CD14-positive monocyte (primary cell): ENCODE measurements around the gene CDC26. TPM values are rescaled to one million over a fixed set of nuclear protein-coding genes. Genes with fewer than 3 reads are reported as not detected.

Source experiments
- DNase-seq, 3 donors: peaks; one replicate each; pipeline ENCODE4 v3.0.0-alpha.2; 2011 to 2022
- H2AFZ ChIP-seq: 2 replicates; pipeline ENCODE4 v1.6.0; 2012; ENCODE audit warnings: mild to moderate bottlenecking, low read depth, low read length, inconsistent platforms; ENCODE audit not compliant: insufficient read depth, poor library complexity, severe bottlenecking
- H3K27ac ChIP-seq, 2 donors: 1 replicate in 1 of 2; 2 replicates in 1 of 2; pipeline ENCODE4 v1.5.1; 2012 to 2013; ENCODE audit warnings: low read length in 2 of 2, control low read depth in 1 of 2, inconsistent platforms in 1 of 2, low read depth in 1 of 2, mild to moderate bottlenecking in 1 of 2
- H3K27me3 ChIP-seq, 2 donors: one replicate each; pipeline versions ENCODE4 v1.6.0 to v1.6.1; 2011 to 2013; ENCODE audit warnings: low read length in 2 of 2; ENCODE audit not compliant: control insufficient read depth in 2 of 2, insufficient read depth in 2 of 2
- H3K36me3 ChIP-seq, 2 donors: replicated peaks in 1 of 2; 1 replicate in 1 of 2; 2 replicates in 1 of 2; pipeline versions ENCODE4 v1.5.1 to v1.6.1; 2012 to 2013; ENCODE audit warnings: low read length in 2 of 2, control low read depth in 1 of 2, inconsistent platforms in 1 of 2, mild to moderate bottlenecking in 1 of 2; ENCODE audit not compliant: insufficient read depth in 2 of 2, control insufficient read depth in 1 of 2
- H3K4me1 ChIP-seq, 2 donors: 1 replicate in 1 of 2; 2 replicates in 1 of 2; pipeline versions ENCODE4 v1.5.1 to v1.6.1; 2012 to 2013; ENCODE audit warnings: low read length in 2 of 2, control low read depth in 1 of 2, inconsistent platforms in 1 of 2, mild to moderate bottlenecking in 1 of 2, moderate library complexity in 1 of 2; ENCODE audit not compliant: insufficient read depth in 2 of 2, control insufficient read depth in 1 of 2
- H3K4me2 ChIP-seq: replicated peaks from 2 replicates; pipeline ENCODE3; 2012; ENCODE audit warnings: low read length, moderate library complexity, mild to moderate bottlenecking; ENCODE audit not compliant: poor library complexity, severe bottlenecking; ENCODE audit errors: extremely low read depth
- H3K4me3 ChIP-seq, 3 experiments: fragments of 200-600 bp in 1 of 3; sonication (generic) in 1 of 3; replicated peaks in 1 of 3; 1 replicate in 2 of 3; 2 replicates in 1 of 3; pipeline ENCODE4 v1.5.1; 2011 to 2013; ENCODE audit warnings: low read length in 3 of 3, mild to moderate bottlenecking in 3 of 3, control low read depth in 2 of 3, low read depth in 2 of 3, inconsistent platforms in 1 of 3, moderate library complexity in 1 of 3
- H3K79me2 ChIP-seq: 2 replicates; pipeline ENCODE4 v1.6.0; 2012; ENCODE audit warnings: mild to moderate bottlenecking, control low read depth, inconsistent platforms, low read length, moderate library complexity; ENCODE audit not compliant: insufficient read depth
- H3K9ac ChIP-seq: 2 replicates; pipeline ENCODE4 v1.6.0; 2017; ENCODE audit warnings: low read length, mild to moderate bottlenecking; ENCODE audit not compliant: insufficient read depth, poor library complexity, severe bottlenecking
- H3K9me3 ChIP-seq, 2 donors: replicated peaks in 1 of 2; 1 replicate in 1 of 2; 2 replicates in 1 of 2; pipeline versions ENCODE4 v1.5.1 to v1.6.1; 2012 to 2013; ENCODE audit warnings: low read length in 2 of 2, control low read depth in 1 of 2; ENCODE audit not compliant: control insufficient read depth in 1 of 2, insufficient read depth in 1 of 2
- H4K20me1 ChIP-seq: 2 replicates; pipeline ENCODE4 v1.6.0; 2012; ENCODE audit warnings: mild to moderate bottlenecking, low read length, control low read depth, moderate library complexity; ENCODE audit not compliant: insufficient read depth
- H3K27ac Mint-ChIP-seq, 7 donors: one replicate each; pipeline ENCODE4 v1.8.0; 2020; ENCODE audit warnings: mild to moderate bottlenecking in 7 of 7, mixed read lengths in 7 of 7, moderate library complexity in 6 of 7, inconsistent platforms in 2 of 7
- H3K27me3 Mint-ChIP-seq, 3 donors: one replicate each; pipeline ENCODE4 v1.8.0; 2021 to 2022; ENCODE audit warnings: low read depth in 3 of 3, mild to moderate bottlenecking in 3 of 3, mixed read lengths in 3 of 3, moderate library complexity in 3 of 3, inconsistent platforms in 1 of 3
- H3K36me3 Mint-ChIP-seq, 2 donors: one replicate each; pipeline ENCODE4 v1.8.0; 2020; ENCODE audit warnings: mixed read lengths in 2 of 2, inconsistent platforms in 1 of 2, mild to moderate bottlenecking in 1 of 2
- H3K4me1 Mint-ChIP-seq: one replicate; pipeline ENCODE4 v1.8.0; 2020; ENCODE audit warnings: mild to moderate bottlenecking, mixed read lengths
- H3K4me3 Mint-ChIP-seq, 2 donors: one replicate each; pipeline ENCODE4 v1.8.0; 2020; ENCODE audit warnings: mild to moderate bottlenecking in 2 of 2, mixed read lengths in 2 of 2, moderate library complexity in 1 of 2
- H3K9me3 Mint-ChIP-seq, 7 donors: one replicate each; pipeline ENCODE4 v1.8.0; 2020 to 2022; ENCODE audit warnings: mixed read lengths in 7 of 7, mild to moderate bottlenecking in 6 of 7, moderate library complexity in 6 of 7, inconsistent platforms in 2 of 7
- CTCF ChIP-seq: fragments of 200-600 bp; IDR thresholded peaks from one replicate; pipeline ENCODE4 v1.8.0; 2022; ENCODE audit warnings: antibody characterized with exemption, mild to moderate bottlenecking
- WGBS: methylation state at CpG from one replicate; pipeline ENCODE4 v1.1.5; 2013; ENCODE audit warnings: missing lambda C conversion rate; ENCODE audit not compliant: insufficient coverage; 5-methylcytosine and 5-hydroxymethylcytosine counted together
- intact Hi-C, 2 donors: fragments of 100-400 bp; cut with micrococcal nuclease; formaldehyde crosslinking; loops; one replicate each; pipeline versions ENCODE4 v1.15.0 to v1.15.1; 2023
- polyA plus RNA-seq, 3 donors: library from polyadenylated mRNA; depleted of rRNA in 1 of 3; unstranded in 2 of 3; stranded (reverse) in 1 of 3; fragments of 300-500 nt in 2 of 3; fragments of >200 nt in 1 of 3; fragmentation: Illumina TruSeq in 2 of 3; gene quantifications; 1 replicate in 2 of 3; 2 replicates in 1 of 3; pipeline ENCODE4 v1.2.3, GENCODE V29; 2012 to 2021

CDC26 gene
- polyA plus RNA-seq, 3 donors, result 17.9 to 87.8 (median 77.8) TPM

DNA sequence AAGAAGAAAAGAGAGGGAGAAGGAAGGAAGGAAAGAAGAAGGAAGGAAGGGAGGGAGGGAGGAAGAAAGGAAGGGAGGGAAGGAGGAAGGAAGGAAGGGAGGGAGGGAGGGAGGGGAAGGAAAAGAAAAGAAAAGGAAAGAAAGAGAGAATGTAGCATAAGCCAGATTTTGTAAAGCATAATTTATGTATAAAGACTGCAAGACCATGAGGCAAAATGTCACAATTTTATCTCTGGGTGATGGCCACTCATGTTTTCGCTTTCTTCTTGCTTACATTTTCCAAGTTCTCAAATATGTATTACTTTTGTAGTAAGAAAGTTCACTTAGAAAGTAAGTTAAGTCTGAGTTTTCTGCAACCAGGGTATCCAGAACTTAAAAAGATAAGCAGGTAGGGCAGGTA, 31.2 kb upstream of the CDC26 start:
- Mint-ChIP-seq H3K27me3 (peaks cover 2 to 4% (median 3%) of the 10 kb centered on the region in 3 donors), H3K27ac (peak overlapping the region in 1 of 7 donors; percentile 53), H3K36me3 (no peaks in the 10 kb centered on the region), H3K9me3 (no peaks in the 10 kb centered on the region), H3K4me3 (no peak overlapping the region), H3K4me1 (no peaks in the 10 kb centered on the region)
- Histone ChIP-seq H3K9me3 (no peaks in the 10 kb centered on the region), H4K20me1 (no peaks in the 10 kb centered on the region), H3K36me3 (no peaks in the 10 kb centered on the region), H2AFZ (no peak overlapping the region), H3K4me3 (no peak overlapping the region), H3K4me2 (no peak overlapping the region), H3K9ac (no peak overlapping the region), H3K27ac (no peak overlapping the region), H3K4me1 (no peaks in the 10 kb centered on the region), H3K79me2 (no peaks in the 10 kb centered on the region), H3K27me3 (no peaks in the 10 kb centered on the region)
- no CpG with 5 or more reads among the region's 1 CpG for WGBS
- no peak for DNase-seq
- intact Hi-C loops, result loop anchor here in 1 of 2 donors (5.0 kb wide), 1 partner anchor 351 kb away; no protein-coding TSS in a partner anchor
- TF ChIP-seq CTCF, result no peak

DNA sequence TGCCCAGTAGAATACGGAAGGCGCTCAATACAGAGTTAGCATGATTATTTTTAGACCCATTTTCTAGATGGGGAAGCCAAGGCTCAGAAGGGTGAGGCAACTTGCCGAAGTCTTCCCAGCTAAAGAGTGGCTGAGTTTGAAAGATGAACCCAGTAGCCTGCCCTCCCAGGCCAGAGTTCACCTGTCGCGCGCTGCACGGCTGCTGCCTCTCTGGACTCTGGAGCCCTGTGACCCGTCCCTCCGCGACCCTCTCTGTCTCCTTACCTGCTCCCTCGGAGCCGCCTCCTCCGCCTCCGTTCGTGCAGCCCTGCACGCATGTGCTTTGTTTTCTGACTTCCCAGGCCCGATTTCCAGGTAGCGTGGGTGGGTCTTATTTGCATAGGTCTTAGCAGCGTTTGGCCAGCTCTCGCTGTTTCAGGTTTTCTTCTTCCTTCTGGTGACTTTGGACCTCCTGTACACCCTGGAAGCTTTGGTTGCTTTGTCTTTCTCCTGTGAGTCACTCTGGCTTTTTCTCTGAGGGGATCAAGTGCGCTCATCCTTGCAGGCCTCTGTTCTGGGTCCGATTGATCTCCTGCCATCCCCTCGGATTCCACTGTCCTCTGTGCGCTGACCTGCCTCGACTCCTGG, 27.5 kb upstream of the CDC26 start, which contains the start of gene RNF183:
Gene RNF183 (minus strand): TSS at position 585 of the 627 bp plus-strand sequence. CDS start 5,192 bp downstream, outside the sequence.
- WGBS, result 97% methylated on average over 19 of the region's 25 CpGs
- intact Hi-C loops, result no loop called here
- Histone ChIP-seq H2AFZ (no peak within 1 kb of the TSS), H3K27me3 (no peaks in the 10 kb centered on the region), H4K20me1 (no peaks in the 10 kb centered on the region), H3K9ac (no peak within 1 kb of the TSS), H3K4me2 (no peak within 1 kb of the TSS), H3K4me3 (no peak within 1 kb of the TSS), H3K36me3 (no peaks in the 10 kb centered on the region), H3K9me3 (no peaks in the 10 kb centered on the region), H3K27ac (no peak within 1 kb of the TSS), H3K79me2 (no peaks in the 10 kb centered on the region), H3K4me1 (peaks cover 7 to 9% of the 10 kb centered on the region in 2 donors)
- H3K4me3 Mint-ChIP-seq, result no peak within 1 kb of the TSS
- DNase-seq, result no peak
- H3K27me3 Mint-ChIP-seq, result peaks cover 2 to 4% (median 3%) of the 10 kb centered on the region in 3 donors
- H3K9me3 Mint-ChIP-seq, result no peaks in the 10 kb centered on the region
- H3K36me3 Mint-ChIP-seq, result no peaks in the 10 kb centered on the region
- H3K27ac Mint-ChIP-seq, result no peak within 1 kb of the TSS
- H3K4me1 Mint-ChIP-seq, result peaks cover 9% of the 10 kb centered on the region
- no peak for TF ChIP-seq CTCF
